Myocyte (in vitro differentiated cells): ENCODE results near the gene IL20RB. TPM values are rescaled to one million over a fixed set of nuclear protein-coding genes. Genes with fewer than 3 reads are reported as not detected.

Experiments used
- DNase-seq: peaks from one replicate; pipeline ENCODE4 v3.0.0-alpha.2; 2012; ENCODE audit warnings: low read depth
- total RNA-seq: library from RNA; depleted of rRNA; stranded (reverse); fragments of >200 nt; gene quantifications from 2 replicates; pipeline ENCODE4 v1.2.3, GENCODE V29; 2014

Gene IL20RB
- total RNA-seq, 1 donor from 2014 or later, result 1.0 TPM

- peak; percentile 91 for DNase-seq
Observed at GRCh38 chr3:137032465-137033120, 74.8 kb downstream of the IL20RB start.

GRCh38 chr3:137035631-137036030 lies 77.8 kb downstream of the IL20RB start:
- peak; percentile 26 for DNase-seq

- no peak for DNase-seq
Observed at GRCh38 chr3:137039570-137039969, 81.8 kb downstream of the IL20RB start.

- DNase-seq, result no peak
Observed at GRCh38 chr3:137041251-137041650, 83.5 kb downstream of the IL20RB start.

- no peak for DNase-seq
Observed at GRCh38 chr3:137041686-137042085, 83.9 kb downstream of the IL20RB start.

GRCh38 chr3:137046747-137047146 lies 89.0 kb downstream of the IL20RB start:
- DNase-seq, result no peak

- no peak for DNase-seq
Observed at GRCh38 chr3:137047240-137047639, 89.5 kb downstream of the IL20RB start.

- DNase-seq, result no peak
Observed at GRCh38 chr3:137050281-137050680, 92.5 kb downstream of the IL20RB start.

- DNase-seq, result no peak
Observed at GRCh38 chr3:137052298-137052697, 94.5 kb downstream of the IL20RB start.

Other genes with a start within 250 kb of the IL20RB start
- gene STAG1, start 205.6 kb upstream of the IL20RB start, total RNA-seq, result 27.5 and 29.3 TPM in 2 replicates
- 13.7 and 14.3 TPM in 2 replicates for gene SLC35G2, start 138.9 kb upstream of the IL20RB start, total RNA-seq
- 25.8 and 39.1 TPM in 2 replicates for gene NCK1, start 95.8 kb upstream of the IL20RB start, total RNA-seq